Suprapubic skin (tissue), 3 donors: ENCODE measurements around the gene UGGT1.

Source experiments
- CTCF ChIP-seq, 2 donors: fragments of 200-600 bp in 1 of 2; fragments of 450-650 bp in 1 of 2; sonication (generic) in 1 of 2; IDR thresholded peaks; one replicate each; pipeline ENCODE4 v1.5.1; 2016 to 2019; ENCODE audit warnings: antibody characterized with exemption in 2 of 2, mild to moderate bottlenecking in 1 of 2, moderate library complexity in 1 of 2
- POLR2A ChIP-seq, 2 donors: fragments of 450-650 bp; IDR thresholded peaks; one replicate each; pipeline ENCODE4 v1.6.1; 2017; ENCODE audit warnings: antibody characterized with exemption in 2 of 2, mild to moderate bottlenecking in 2 of 2, moderate library complexity in 2 of 2

- no peak for TF ChIP-seq CTCF (IDR thresholded peaks at IDR 0.05)
- TF ChIP-seq POLR2A (IDR thresholded peaks at IDR 0.05) = no peak
These were observed 145.6 kb downstream of the UGGT1 start for GRCh38 chr2:128236491-128237035.
